ENCODE measurements around the gene DDTL.
"Not testable (repeated sequence)": the region's sequence is repeated elsewhere in the genome, so short reads cannot be mapped to it uniquely, and the experiment has no call there.

Gene DDTL

GRCh38 chr22:23993080-23993479 lies 26.4 kb downstream of the DDTL start:
- H3K4me2 ChIP-seq (ENCODE audit: low read length); H2AFZ ChIP-seq (ENCODE audit: low read length); H3K4me1 ChIP-seq (ENCODE audit: insufficient read depth, low read length, severe bottlenecking); H3K27me3 ChIP-seq (ENCODE audit: insufficient read depth, low read length); H3K4me3 ChIP-seq (ENCODE audit: low read depth, low read length, poor library complexity, severe bottlenecking); H3K27ac ChIP-seq (ENCODE audit: low read depth, low read length, poor library complexity, severe bottlenecking); H3K9ac ChIP-seq (ENCODE audit: low read length); H3F3A ChIP-seq (ENCODE audit: insufficient read depth, low read length); H3K36me3 ChIP-seq (ENCODE audit: insufficient read depth, low read length); H4K20me1 ChIP-seq (ENCODE audit: insufficient read depth, low read length); H3K79me2 ChIP-seq (ENCODE audit: insufficient read depth, low read length); H3K9me3 ChIP-seq (ENCODE audit: low read length); H3K9me2 ChIP-seq (ENCODE audit: low read depth, low read length): not testable (repeated sequence)

DNA sequence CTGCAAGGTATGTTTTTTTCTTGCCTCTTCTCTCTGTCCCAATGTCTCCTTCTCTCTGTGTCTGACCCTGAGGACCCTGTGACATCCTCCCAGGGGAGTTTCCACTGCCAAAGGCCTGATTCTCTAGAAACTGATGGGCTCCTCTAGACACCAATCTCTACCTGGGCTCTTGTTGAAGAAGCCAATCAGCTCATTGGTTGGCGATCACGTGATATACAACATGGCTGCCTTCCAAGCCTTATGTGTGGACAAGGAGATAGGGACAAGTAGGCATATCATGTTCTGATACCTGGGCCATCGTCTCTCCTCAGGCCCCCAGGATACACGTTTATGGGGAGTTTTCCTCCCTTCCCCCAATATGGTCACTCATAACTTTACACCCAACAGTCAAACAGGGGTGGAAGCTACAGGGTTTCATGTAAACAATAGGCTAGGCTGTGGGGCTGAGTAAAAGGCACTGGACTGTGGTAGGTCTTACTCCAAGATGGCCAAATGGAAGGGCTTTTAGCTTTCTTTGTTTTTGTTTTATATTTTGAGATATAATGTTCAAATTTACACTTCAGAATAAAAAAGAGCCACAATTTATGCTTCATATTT lies 27.0 kb downstream of the DDTL start:
- H4K20me1 ChIP-seq (ENCODE audit: insufficient read depth, low read length); H3K36me3 ChIP-seq (ENCODE audit: insufficient read depth, low read length); H2AFZ ChIP-seq (ENCODE audit: low read length); H3K27me3 ChIP-seq (ENCODE audit: insufficient read depth, low read length); H3K9me3 ChIP-seq (ENCODE audit: low read length); H3K9me2 ChIP-seq (ENCODE audit: low read depth, low read length); H3K79me2 ChIP-seq (ENCODE audit: insufficient read depth, low read length); H3K4me3 ChIP-seq (ENCODE audit: low read depth, low read length, poor library complexity, severe bottlenecking); H3K4me1 ChIP-seq (ENCODE audit: insufficient read depth, low read length, severe bottlenecking); H3K27ac ChIP-seq (ENCODE audit: low read depth, low read length, poor library complexity, severe bottlenecking); H3F3A ChIP-seq (ENCODE audit: insufficient read depth, low read length); H3K4me2 ChIP-seq (ENCODE audit: low read length); H3K9ac ChIP-seq (ENCODE audit: low read length): not testable (repeated sequence)

GRCh38 chr22:23997092-23997491 lies 30.4 kb downstream of the DDTL start:
- Histone ChIP-seq H3K9ac (ENCODE audit: low read length) (no peak overlapping the region), H4K20me1 (ENCODE audit: insufficient read depth, low read length) (no peaks in the 10 kb centered on the region), H3K4me1 (ENCODE audit: insufficient read depth, low read length, severe bottlenecking) (no peaks in the 10 kb centered on the region), H3F3A (ENCODE audit: insufficient read depth, low read length) (no peaks in the 10 kb centered on the region), H3K9me2 (ENCODE audit: low read depth, low read length) (no peaks in the 10 kb centered on the region), H2AFZ (ENCODE audit: low read length) (no peak overlapping the region), H3K9me3 (ENCODE audit: low read length) (no peaks in the 10 kb centered on the region), H3K79me2 (ENCODE audit: insufficient read depth, low read length) (no peaks in the 10 kb centered on the region), H3K4me2 (ENCODE audit: low read length) (no peak overlapping the region), H3K4me3 (ENCODE audit: low read depth, low read length, poor library complexity, severe bottlenecking) (no peak overlapping the region), H3K36me3 (ENCODE audit: insufficient read depth, low read length) (no peaks in the 10 kb centered on the region), H3K27ac (ENCODE audit: low read depth, low read length, poor library complexity, severe bottlenecking) (no peak overlapping the region), H3K27me3 (ENCODE audit: insufficient read depth, low read length) (no peaks in the 10 kb centered on the region; the same call in 1 of the 2 replicates)
- no peak for TF ChIP-seq CTCF (IDR thresholded peaks at IDR 0.05; ENCODE audit: low read length)
- no peak for TF ChIP-seq EZH2 (IDR thresholded peaks at IDR 0.05; ENCODE audit: borderline replicate concordance, low read length)

GRCh38 chr22:23999779-24000178 lies 33.1 kb downstream of the DDTL start:
- H3K79me2 ChIP-seq (ENCODE audit: insufficient read depth, low read length); H4K20me1 ChIP-seq (ENCODE audit: insufficient read depth, low read length); H3K27ac ChIP-seq (ENCODE audit: low read depth, low read length, poor library complexity, severe bottlenecking); H3F3A ChIP-seq (ENCODE audit: insufficient read depth, low read length); H3K4me1 ChIP-seq (ENCODE audit: insufficient read depth, low read length, severe bottlenecking); H3K9ac ChIP-seq (ENCODE audit: low read length); H3K36me3 ChIP-seq (ENCODE audit: insufficient read depth, low read length); H3K4me3 ChIP-seq (ENCODE audit: low read depth, low read length, poor library complexity, severe bottlenecking); H3K4me2 ChIP-seq (ENCODE audit: low read length); H2AFZ ChIP-seq (ENCODE audit: low read length); H3K27me3 ChIP-seq (ENCODE audit: insufficient read depth, low read length); H3K9me2 ChIP-seq (ENCODE audit: low read depth, low read length); H3K9me3 ChIP-seq (ENCODE audit: low read length): not testable (repeated sequence)

GRCh38 chr22:24001314-24001713 lies 34.6 kb downstream of the DDTL start:
- TF ChIP-seq EZH2 (IDR thresholded peaks at IDR 0.05; ENCODE audit: borderline replicate concordance, low read length) = no peak
- TF ChIP-seq CTCF (IDR thresholded peaks at IDR 0.05; ENCODE audit: low read length) = no peak
- H3K4me1 ChIP-seq (ENCODE audit: insufficient read depth, low read length, severe bottlenecking) = no peaks in the 10 kb centered on the region

More at GRCh38 chr22:24001314-24001713, 34.6 kb downstream of the DDTL start:
- Histone ChIP-seq H3K27ac (ENCODE audit: low read depth, low read length, poor library complexity, severe bottlenecking) (no peak overlapping the region), H3K4me3 (ENCODE audit: low read depth, low read length, poor library complexity, severe bottlenecking) (no peak overlapping the region), H3K9me2 (ENCODE audit: low read depth, low read length) (no peaks in the 10 kb centered on the region), H2AFZ (ENCODE audit: low read length) (no peak overlapping the region), H4K20me1 (ENCODE audit: insufficient read depth, low read length) (no peaks in the 10 kb centered on the region), H3K36me3 (ENCODE audit: insufficient read depth, low read length) (no peaks in the 10 kb centered on the region), H3K9ac (ENCODE audit: low read length) (no peak overlapping the region), H3K79me2 (ENCODE audit: insufficient read depth, low read length) (no peaks in the 10 kb centered on the region), H3F3A (ENCODE audit: insufficient read depth, low read length) (no peaks in the 10 kb centered on the region), H3K27me3 (ENCODE audit: insufficient read depth, low read length) (no peaks in the 10 kb centered on the region; the same call in 1 of the 2 replicates), H3K9me3 (ENCODE audit: low read length) (no peaks in the 10 kb centered on the region), H3K4me2 (ENCODE audit: low read length) (no peak overlapping the region)

Data from OCI-LY1 (cell line).